Endothelial cell of umbilical vein (primary cell): ENCODE data around the gene RABL3. TPM values are rescaled to one million over a fixed set of nuclear protein-coding genes. Genes with fewer than 3 reads are reported as not detected.

Source experiments
- BruUV-seq: library from RNA; stranded (reverse); fragments of 400-500 nt; replicated peaks from 2 replicates; lab custom pipeline; 2021; lab: Mats Ljungman, UMichigan
- CTCF ChIA-PET: fragments of 300-600, 350-600 bp; sonication (Branson Sonifier 250); formaldehyde crosslinking; loops from one replicate; lab custom pipeline; 2021; ENCODE audit warnings: antibody characterized with exemption, inconsistent platforms; lab: Charles Lee
- POLR2A ChIA-PET: fragments of 300-600, 350-600 bp; sonication (Branson Sonifier 250); formaldehyde crosslinking; loops from one replicate; lab custom pipeline; 2021; ENCODE audit warnings: antibody characterized with exemption, inconsistent platforms; lab: Charles Lee
- DNase-seq: peaks from one replicate; pipeline ENCODE4 v3.0.0-alpha.2; 2011; ENCODE audit warnings: low read depth, low spot score
- FAIRE-seq: peaks from 2 replicates; lab custom pipeline; 2011; peaks lifted over from hg19 to GRCh38; lab: Jason Lieb, UNC
- H2AFZ ChIP-seq: 2 replicates; pipeline ENCODE4 v1.6.0; 2012; ENCODE audit warnings: low read depth, low read length, control low read depth, inconsistent platforms
- H3K27ac ChIP-seq: 2 replicates; pipeline ENCODE4 v1.5.1; 2011; ENCODE audit warnings: low read depth, mild to moderate bottlenecking, control low read depth, low read length, moderate library complexity; ENCODE audit not compliant: insufficient read depth
- H3K27me3 ChIP-seq, 2 experiments: 2 replicates each; pipeline versions ENCODE4 v1.6.0 to v1.6.1; 2011; ENCODE audit warnings: low read length in 2 of 2, mixed read lengths in 1 of 2; ENCODE audit not compliant: control insufficient read depth in 2 of 2, insufficient read depth in 2 of 2
- H3K36me3 ChIP-seq, 2 experiments: 2 replicates in 1 of 2; 3 replicates in 1 of 2; pipeline ENCODE4 v1.5.1; 2011; ENCODE audit warnings: low read length in 2 of 2, mild to moderate bottlenecking in 1 of 2, moderate library complexity in 1 of 2; ENCODE audit not compliant: control insufficient read depth in 2 of 2, insufficient read depth in 2 of 2; ENCODE audit errors: extremely low read depth in 1 of 2
- H3K4me1 ChIP-seq: 3 replicates; pipeline ENCODE4 v1.5.1; 2011; ENCODE audit warnings: mild to moderate bottlenecking, low read length; ENCODE audit not compliant: control insufficient read depth, insufficient read depth; ENCODE audit errors: extremely low read depth
- H3K4me2 ChIP-seq: 2 replicates; pipeline ENCODE4 v1.6.1; 2011; ENCODE audit warnings: low read length, control low read depth, mixed read lengths; ENCODE audit not compliant: insufficient read depth
- H3K4me3 ChIP-seq, 3 experiments: fragments of 200-600 bp in 1 of 3; sonication (generic), shearing (Covaris generic) in 1 of 3; replicated peaks in 1 of 3; 2 replicates each; pipeline ENCODE4 v1.5.1; 2011 to 2016; ENCODE audit warnings: control low read depth in 3 of 3, low read length in 3 of 3, mild to moderate bottlenecking in 2 of 3, inconsistent platforms in 1 of 3, low read depth in 1 of 3, moderate library complexity in 1 of 3; ENCODE audit not compliant: insufficient read depth in 1 of 3
- H3K79me2 ChIP-seq: 2 replicates; pipeline ENCODE4 v1.6.0; 2012; ENCODE audit warnings: low read length, inconsistent platforms; ENCODE audit not compliant: control insufficient read depth, insufficient read depth
- H3K9ac ChIP-seq: replicated peaks from 2 replicates; pipeline ENCODE3; 2011; ENCODE audit warnings: low read length, control low read depth; ENCODE audit not compliant: insufficient read depth; ENCODE audit errors: extremely low read depth
- H3K9me1 ChIP-seq: replicated peaks from 3 replicates; pipeline ENCODE4 v1.6.0; 2011; ENCODE audit warnings: mild to moderate bottlenecking, low read length; ENCODE audit not compliant: control insufficient read depth, insufficient read depth; ENCODE audit errors: extremely low read depth
- H3K9me3 ChIP-seq: replicated peaks from 2 replicates; pipeline ENCODE4 v1.5.1; 2012; ENCODE audit warnings: low read length, inconsistent platforms; ENCODE audit not compliant: control insufficient read depth, insufficient read depth
- H4K20me1 ChIP-seq: replicated peaks from 2 replicates; pipeline ENCODE3; 2011; ENCODE audit warnings: mild to moderate bottlenecking, low read length; ENCODE audit not compliant: control insufficient read depth, insufficient read depth; ENCODE audit errors: extremely low read depth
- CTCF ChIP-seq, 2 donors: IDR thresholded peaks; 1 replicate in 1 of 2; 2 replicates in 1 of 2; pipeline ENCODE4 v1.5.1; 2011; ENCODE audit warnings: low read length in 2 of 2, mild to moderate bottlenecking in 2 of 2, moderate library complexity in 2 of 2, control low read depth in 1 of 2, inconsistent platforms in 1 of 2, low read depth in 1 of 2; ENCODE audit not compliant: insufficient read depth in 1 of 2; ENCODE audit errors: extremely low read depth in 1 of 2
- EZH2 ChIP-seq: IDR thresholded peaks from 2 replicates; pipeline ENCODE4 v1.6.1; 2012; ENCODE audit warnings: borderline replicate concordance, low read depth, mild to moderate bottlenecking, moderate library complexity, low read length, inconsistent platforms; ENCODE audit not compliant: severe bottlenecking
- FOS ChIP-seq: IDR thresholded peaks from 2 replicates; pipeline ENCODE4 v1.6.1; 2011; ENCODE audit warnings: mild to moderate bottlenecking, low read length, moderate library complexity, borderline replicate concordance; ENCODE audit not compliant: insufficient read depth
- GATA2 ChIP-seq: IDR thresholded peaks from 2 replicates; pipeline ENCODE4 v1.7.0; 2011; ENCODE audit warnings: low read depth, mild to moderate bottlenecking, moderate library complexity, mixed read lengths, low read length; ENCODE audit not compliant: insufficient read length, insufficient read depth
- JUN ChIP-seq: IDR thresholded peaks from 2 replicates; pipeline ENCODE4 v1.6.1; 2011; ENCODE audit warnings: borderline replicate concordance, low read depth; ENCODE audit not compliant: insufficient read length, insufficient read depth
- MAX ChIP-seq: IDR thresholded peaks from 2 replicates; pipeline ENCODE4 v1.6.1; 2011; ENCODE audit not compliant: insufficient read depth, insufficient read length
- MYC ChIP-seq: IDR thresholded peaks from one replicate; pipeline ENCODE4 v1.6.1; 2011; ENCODE audit warnings: mild to moderate bottlenecking, low read depth, low read length
- POLR2A ChIP-seq: IDR thresholded peaks from 2 replicates; pipeline ENCODE4 v1.6.1; 2012; ENCODE audit warnings: low read depth, mild to moderate bottlenecking, control low read depth, low read length
- POLR2AphosphoS5 ChIP-seq: IDR thresholded peaks from 2 replicates; pipeline ENCODE4 v1.6.1; 2012; ENCODE audit warnings: low read depth, mild to moderate bottlenecking, control low read depth, low read length, moderate library complexity; ENCODE audit not compliant: insufficient read depth
- dilution Hi-C: fragments of 300-500 bp; cut with MboI; formaldehyde crosslinking; loops from one replicate; pipeline ENCODE4 v1.15.0; 2019; ENCODE audit warnings: low sequenced_read_pairs; ENCODE audit not compliant: extremely low pct_ligation_motif_present
- intact Hi-C: fragments of 100-400 bp; cut with micrococcal nuclease; formaldehyde crosslinking; loops from one replicate; pipeline ENCODE4 v1.10.0; 2022
- polyA plus RNA-seq, 4 experiments: library from polyadenylated mRNA; depleted of rRNA in 3 of 4; stranded (reverse) in 3 of 4; unstranded in 1 of 4; fragments of >200 nt; gene quantifications; 2 replicates each; pipeline versions ENCODE4 v1.2.1 to v1.2.3, GENCODE V29; 2011 to 2012; ENCODE audit warnings: missing spikeins in 1 of 4
- total RNA-seq: library from RNA; stranded (reverse); gene quantifications from 2 replicates; pipeline ENCODE4 v1.2.3, GENCODE V29; 2021

The RABL3 gene
- total and polyA plus RNA-seq, 2 donors (not counting 3 experiments of a cell fraction or from before 2014, with no cell fraction given): 4.3 to 24.9 TPM

- dilution Hi-C loops (no loop called here), intact Hi-C loops (no loop called here)
- Histone ChIP-seq H3K27ac (no peak overlapping the region), H3K79me2 (peaks cover 44% of the 10 kb centered on the region), H3K9ac (no peak overlapping the region), H3K4me2 (no peak overlapping the region), H3K4me3 (no peak overlapping the region), H3K27me3 (no peaks in the 10 kb centered on the region), H3K4me1 (no peaks in the 10 kb centered on the region), H3K9me3 (no peaks in the 10 kb centered on the region), H3K36me3 (peaks cover 0 to 3% of the 10 kb centered on the region in 2 experiments), H4K20me1 (no peaks in the 10 kb centered on the region), H3K9me1 (no peaks in the 10 kb centered on the region), H2AFZ (no peak overlapping the region)
- ChIA-PET CTCF (no interaction called here), POLR2A (interaction anchor here (0.7 kb wide), 1 partner anchor 20 kb away, joined by 3 read pairs; no protein-coding TSS in a partner anchor)
- TF ChIP-seq FOS (no peak), EZH2 (no peak), MAX (no peak), JUN (no peak), POLR2AphosphoS5 (no peak), POLR2A (no peak), CTCF (IDR thresholded peaks at IDR 0.05; ENCODE audit: extremely low read depth in 1 of 2, insufficient read depth in 1 of 2, low read depth in 1 of 2, low read length in 2 of 2) (no peak), GATA2 (no peak), MYC (no peak)
- no peak for FAIRE-seq
- no TSS peak for BruUV-seq
- no peak for DNase-seq
These were observed 9.9 kb upstream of the RABL3 start for GRCh38 chr3:120752230-120752629.
